Right lobe of liver (tissue), 4 donors: ENCODE data around the gene MCEMP1.

Source experiments
- POLR2A ChIP-seq: fragments of 450-650 bp; IDR thresholded peaks from one replicate; pipeline ENCODE4 v1.6.1; 2017; ENCODE audit warnings: antibody characterized with exemption, mild to moderate bottlenecking
- TF ChIP-seq, protein P1 (sequence below), 4 donors: fragments of 200-600 bp in 3 of 4; fragments of 450-650 bp in 1 of 4; IDR thresholded peaks; one replicate each; pipeline versions ENCODE4 v1.5.1 to v1.8.0; 2016 to 2022; ENCODE audit warnings: antibody characterized with exemption in 4 of 4, mild to moderate bottlenecking in 2 of 4
- donor health status: DM: no; HTN: no; CAD: no.
- donor health status: DM: no; HTN: no; CAD: no.
- donor health status: DM: no; HTN: yes; CAD: no.

- TF ChIP-seq, protein P1, sequence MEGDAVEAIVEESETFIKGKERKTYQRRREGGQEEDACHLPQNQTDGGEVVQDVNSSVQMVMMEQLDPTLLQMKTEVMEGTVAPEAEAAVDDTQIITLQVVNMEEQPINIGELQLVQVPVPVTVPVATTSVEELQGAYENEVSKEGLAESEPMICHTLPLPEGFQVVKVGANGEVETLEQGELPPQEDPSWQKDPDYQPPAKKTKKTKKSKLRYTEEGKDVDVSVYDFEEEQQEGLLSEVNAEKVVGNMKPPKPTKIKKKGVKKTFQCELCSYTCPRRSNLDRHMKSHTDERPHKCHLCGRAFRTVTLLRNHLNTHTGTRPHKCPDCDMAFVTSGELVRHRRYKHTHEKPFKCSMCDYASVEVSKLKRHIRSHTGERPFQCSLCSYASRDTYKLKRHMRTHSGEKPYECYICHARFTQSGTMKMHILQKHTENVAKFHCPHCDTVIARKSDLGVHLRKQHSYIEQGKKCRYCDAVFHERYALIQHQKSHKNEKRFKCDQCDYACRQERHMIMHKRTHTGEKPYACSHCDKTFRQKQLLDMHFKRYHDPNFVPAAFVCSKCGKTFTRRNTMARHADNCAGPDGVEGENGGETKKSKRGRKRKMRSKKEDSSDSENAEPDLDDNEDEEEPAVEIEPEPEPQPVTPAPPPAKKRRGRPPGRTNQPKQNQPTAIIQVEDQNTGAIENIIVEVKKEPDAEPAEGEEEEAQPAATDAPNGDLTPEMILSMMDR (IDR thresholded peaks at IDR 0.05), result no peak
- TF ChIP-seq POLR2A, result no peak
Observed at GRCh38 chr19:7658219-7658686, 18.6 kb upstream of the MCEMP1 start.
